Measurements from ENCODE around the gene LRRN2. TPM values are rescaled to one million over a fixed set of nuclear protein-coding genes. Genes with fewer than 3 reads are reported as not detected.

LRRN2 gene
- total and polyA plus RNA-seq, 9 donors: 0.23 to 9.7 (median 3.7) TPM

GRCh38 chr1:204705888-204706837 is 20.6 kb upstream of the LRRN2 start:
- WGBS, 3 donors: 45 to 54% (median 46%) methylated on average over 11 of the region's 11 CpGs
- no peak for DNase-seq
- H3K9me3 ChIP-seq: no peaks in the 10 kb centered on the region
- no peaks in the 10 kb centered on the region for H3K27me3 ChIP-seq
- H3K36me3 ChIP-seq: no peaks in the 10 kb centered on the region
- H3K4me1 ChIP-seq (ENCODE audit: insufficient read depth): no peaks in the 10 kb centered on the region
- TF ChIP-seq POLR2A (IDR thresholded peaks at IDR 0.05): no peak
- no peak for TF ChIP-seq CTCF (IDR thresholded peaks at IDR 0.05)
- no peak for TF ChIP-seq EP300 (IDR thresholded peaks at IDR 0.05)
- no peak overlapping the region for H3K27ac ChIP-seq
- H3K4me3 ChIP-seq: no peak overlapping the region
- intact Hi-C loops (cut with DNase I): no loop called here

GRCh38 chr1:204705493-204705811 is 19.9 kb upstream of the LRRN2 start:
- Histone ChIP-seq H3K27me3 (no peaks in the 10 kb centered on the region), H3K4me1 (ENCODE audit: insufficient read depth) (no peaks in the 10 kb centered on the region), H3K4me3 (no peak overlapping the region), H3K36me3 (no peaks in the 10 kb centered on the region), H3K9me3 (no peaks in the 10 kb centered on the region), H3K27ac (no peak overlapping the region)
- intact Hi-C loops (cut with DNase I): no loop called here
- WGBS, 3 donors: 88 to 97% (median 91%) methylated on average over 5 of the region's 5 CpGs
- no peak for DNase-seq
- TF ChIP-seq CTCF (IDR thresholded peaks at IDR 0.05) (no peak), POLR2A (IDR thresholded peaks at IDR 0.05) (no peak)

GRCh38 chr1:204704794-204705492 is 19.4 kb upstream of the LRRN2 start:
- no peak overlapping the region for H3K4me3 ChIP-seq
- no peaks in the 10 kb centered on the region for H3K9me3 ChIP-seq
- 88 to 91% (median 88%) methylated on average over 4 of the region's 4 CpGs for WGBS, 3 donors
- DNase-seq: no peak
- H3K27ac ChIP-seq: no peak overlapping the region
- TF ChIP-seq EP300 (IDR thresholded peaks at IDR 0.05) (no peak), CTCF (IDR thresholded peaks at IDR 0.05) (no peak), POLR2A (IDR thresholded peaks at IDR 0.05) (no peak)
- no peaks in the 10 kb centered on the region for H3K4me1 ChIP-seq (ENCODE audit: insufficient read depth)
- H3K36me3 ChIP-seq: no peaks in the 10 kb centered on the region
- intact Hi-C loops (cut with DNase I): no loop called here
- no peaks in the 10 kb centered on the region for H3K27me3 ChIP-seq

GRCh38 chr1:204703826-204704612 is 18.5 kb upstream of the LRRN2 start:
- no peaks in the 10 kb centered on the region for H3K9me3 ChIP-seq
- TF ChIP-seq CTCF (IDR thresholded peaks at IDR 0.05) (no peak), POLR2A (IDR thresholded peaks at IDR 0.05) (no peak), EP300 (IDR thresholded peaks at IDR 0.05) (no peak)
- no peaks in the 10 kb centered on the region for H3K27me3 ChIP-seq
- intact Hi-C loops (cut with DNase I): no loop called here
- H3K4me1 ChIP-seq (ENCODE audit: insufficient read depth): no peaks in the 10 kb centered on the region
- H3K4me3 ChIP-seq: no peak overlapping the region
- DNase-seq: no peak
- 66 to 76% (median 72%) methylated on average over 16 of the region's 16 CpGs for WGBS, 3 donors
- no peaks in the 10 kb centered on the region for H3K36me3 ChIP-seq
- no peak overlapping the region for H3K27ac ChIP-seq
